Progenitor cell of endocrine pancreas (in vitro differentiated cells): ENCODE results near the gene AMPD1. TPM values are rescaled to one million over a fixed set of nuclear protein-coding genes. Genes with fewer than 3 reads are reported as not detected.

Experiments used
- DNase-seq: peaks from one replicate; pipeline ENCODE4 v3.0.0; 2021; ENCODE audit warnings: low spot score; ENCODE audit not compliant: unreplicated experiment
- H3K27ac Mint-ChIP-seq: 2 replicates; pipeline ENCODE4 v1.8.0; 2021; ENCODE audit warnings: mild to moderate bottlenecking, moderate library complexity, mixed read lengths
- H3K27me3 Mint-ChIP-seq: 2 replicates; pipeline ENCODE4 v1.8.0; 2021; ENCODE audit warnings: mixed read lengths
- H3K36me3 Mint-ChIP-seq: 2 replicates; pipeline ENCODE4 v1.8.0; 2022; ENCODE audit warnings: mixed read lengths; ENCODE audit not compliant: insufficient read depth
- H3K4me1 Mint-ChIP-seq: 2 replicates; pipeline ENCODE4 v1.8.0; 2021; ENCODE audit warnings: low read depth, mixed read lengths
- H3K4me3 Mint-ChIP-seq: 2 replicates; pipeline ENCODE4 v1.8.0; 2021; ENCODE audit warnings: low read depth, mild to moderate bottlenecking, moderate library complexity, mixed read lengths
- H3K9me3 Mint-ChIP-seq: 2 replicates; pipeline ENCODE4 v1.8.0; 2021; ENCODE audit warnings: low read depth, mixed read lengths
- CTCF ChIP-seq: fragments of 200-600 bp; sonication (generic); IDR thresholded peaks from one replicate; pipeline ENCODE4 v1.5.0; 2021; ENCODE audit warnings: antibody characterized with exemption, mild to moderate bottlenecking; ENCODE audit not compliant: unreplicated experiment
- total RNA-seq: library from RNA; stranded (reverse); gene quantifications from 2 replicates; pipeline ENCODE4 v1.2.1, GENCODE V29; 2021

AMPD1 gene
- total RNA-seq, 1 donor from 2014 or later: not detected

GRCh38 chr1:114668784-114669561, 26.4 kb downstream of the AMPD1 start:
- Mint-ChIP-seq H3K27me3 (peaks cover 14% of the 10 kb centered on the region), H3K4me3 (peak overlapping the region; percentile 84), H3K36me3 (no peaks in the 10 kb centered on the region), H3K9me3 (no peaks in the 10 kb centered on the region), H3K27ac (peak overlapping the region; percentile 99), H3K4me1 (peaks cover 33% of the 10 kb centered on the region)
- DNase-seq: no peak
- no peak for TF ChIP-seq CTCF

GRCh38 chr1:114668373-114668772, 27.0 kb downstream of the AMPD1 start:
- peak overlapping the region; percentile 84 for H3K4me3 Mint-ChIP-seq
- TF ChIP-seq CTCF: no peak
- no peaks in the 10 kb centered on the region for H3K36me3 Mint-ChIP-seq
- H3K9me3 Mint-ChIP-seq: no peaks in the 10 kb centered on the region
- DNase-seq: no peak
- peak overlapping the region; percentile 99 for H3K27ac Mint-ChIP-seq
- H3K4me1 Mint-ChIP-seq: peaks cover 33% of the 10 kb centered on the region
- H3K27me3 Mint-ChIP-seq: peaks cover 10% of the 10 kb centered on the region

GRCh38 chr1:114666954-114667353, 28.4 kb downstream of the AMPD1 start:
- H3K4me3 Mint-ChIP-seq: no peak overlapping the region
- H3K9me3 Mint-ChIP-seq: no peaks in the 10 kb centered on the region
- H3K27me3 Mint-ChIP-seq: peaks cover 7% of the 10 kb centered on the region
- H3K36me3 Mint-ChIP-seq: no peaks in the 10 kb centered on the region
- H3K27ac Mint-ChIP-seq: no peak overlapping the region
- TF ChIP-seq CTCF: no peak
- no peak for DNase-seq
- peaks cover 33% of the 10 kb centered on the region for H3K4me1 Mint-ChIP-seq

- H3K4me1 Mint-ChIP-seq: peaks cover 19% of the 10 kb centered on the region
- H3K27ac Mint-ChIP-seq: peak overlapping the region; percentile 18
Observed at GRCh38 chr1:114660238-114660637, 35.1 kb downstream of the AMPD1 start.

GRCh38 chr1:114651893-114652292, 43.5 kb downstream of the AMPD1 start:
- no peak for DNase-seq
- Mint-ChIP-seq H3K27ac (no peak overlapping the region), H3K4me1 (no peaks in the 10 kb centered on the region), H3K36me3 (no peaks in the 10 kb centered on the region), H3K4me3 (no peak overlapping the region), H3K27me3 (no peaks in the 10 kb centered on the region), H3K9me3 (no peaks in the 10 kb centered on the region)
- no peak for TF ChIP-seq CTCF

More at GRCh38 chr1:114660238-114660637, 35.1 kb downstream of the AMPD1 start:
- Mint-ChIP-seq H3K4me3 (no peak overlapping the region), H3K27me3 (no peaks in the 10 kb centered on the region), H3K9me3 (no peaks in the 10 kb centered on the region), H3K36me3 (no peaks in the 10 kb centered on the region)
- no peak for DNase-seq
- no peak for TF ChIP-seq CTCF
